Upper lobe of left lung (tissue), 6 donors: ENCODE results near the gene B3GNT3. TPM values are rescaled to one million over a fixed set of nuclear protein-coding genes. Genes with fewer than 3 reads are reported as not detected.
A peak's percentile ranks its signal among the peaks of the same experiment; 100 is the strongest.

ENCODE experiments used
- ATAC-seq, 2 donors: fragments of 200-7000 bp; cut with Tn5 transposase; one replicate each; pipeline ENCODE4 v1.9.1; 2022; ENCODE audit warnings: mild to moderate bottlenecking in 2 of 2, moderate library complexity in 2 of 2; ENCODE audit not compliant: low FRiP score in 2 of 2
- DNase-seq, 2 donors: peaks; one replicate each; pipeline ENCODE4 v3.0.0-alpha.2; 2019 to 2020
- H3K27ac ChIP-seq, 4 donors: fragments of 200-600 bp; sonication (generic); one replicate each; pipeline ENCODE4 v1.5.1; 2016 to 2019
- H3K27me3 ChIP-seq, 4 donors: fragments of 200-600 bp; sonication (generic); one replicate each; pipeline ENCODE4 v1.5.1; 2017 to 2019
- H3K36me3 ChIP-seq, 4 donors: fragments of 200-600 bp; sonication (generic); one replicate each; pipeline ENCODE4 v1.5.1; 2016 to 2019
- H3K4me1 ChIP-seq, 4 donors: fragments of 200-600 bp; sonication (generic); one replicate each; pipeline ENCODE4 v1.5.1; 2018 to 2019
- H3K4me3 ChIP-seq, 4 donors: fragments of 200-600 bp; sonication (generic); one replicate each; pipeline ENCODE4 v1.5.1; 2017 to 2019; ENCODE audit warnings: mild to moderate bottlenecking in 2 of 4, moderate library complexity in 1 of 4
- H3K9me3 ChIP-seq, 4 donors: fragments of 200-600 bp; sonication (generic); one replicate each; pipeline ENCODE4 v1.5.1; 2018 to 2019
- EP300 ChIP-seq, 4 donors: sonication (generic); formaldehyde crosslinking; IDR thresholded peaks; one replicate each; pipeline ENCODE4 v1.5.1; 2017; ENCODE audit warnings: antibody characterized with exemption in 4 of 4, control low read depth in 2 of 4
- POLR2A ChIP-seq, 4 donors: fragments of 450-650 bp; IDR thresholded peaks; one replicate each; pipeline ENCODE4 v1.5.1; 2016 to 2017; ENCODE audit warnings: antibody characterized with exemption in 4 of 4, mild to moderate bottlenecking in 2 of 4
- POLR2AphosphoS5 ChIP-seq, 2 donors: sonication (generic); formaldehyde crosslinking; IDR thresholded peaks; one replicate each; pipeline ENCODE4 v1.5.1; 2017; ENCODE audit warnings: antibody characterized with exemption in 2 of 2
- WGBS, 2 donors: methylation state at CpG; one replicate each; pipeline ENCODE4 v1.1.5; 2017 to 2018; 5-methylcytosine and 5-hydroxymethylcytosine counted together
- small RNA-seq, 4 donors: library from RNA; depleted of rRNA; stranded (forward); fragments of <200 nt; gene quantifications; one replicate each; pipeline ENCODE3, GENCODE V24; 2016
- total RNA-seq, 6 donors: library from RNA; depleted of rRNA in 4 of 6; stranded (reverse); fragments of >200 nt in 4 of 6; gene quantifications; one replicate each; pipeline versions ENCODE4 v1.1.0 to v1.2.1, GENCODE V29; 2016 to 2021
- TF ChIP-seq, protein P1 (sequence below), 6 experiments: fragments of 450-650 bp in 4 of 6; fragments of 200-600 bp in 2 of 6; sonication (generic) in 2 of 6; IDR thresholded peaks; one replicate each; pipeline ENCODE4 v1.5.1; 2016 to 2019; ENCODE audit warnings: antibody characterized with exemption in 6 of 6
- donor health status: DM: no; HTN: no; CAD: no; lungs with moderate emphysema.
- donor health status: DM: no; HTN: yes; CAD: no; lungs with severe emphysema.

Gene B3GNT3
- total RNA-seq, 6 donors from 2014 or later, result 1.0 to 8.8 (median 2.5) TPM; not detected in 1

GRCh38 chr19:17860331-17860992, 65.5 kb downstream of the B3GNT3 start:
- WGBS, 2 donors, result 1 to 2% methylated on average over 18 to 22 of the region's 22 CpGs
- Histone ChIP-seq H3K4me3 (peak overlapping the region; percentile 87 to 100 (median 94)), H3K27ac (peak overlapping the region; percentile 84 to 92 (median 88)), H3K27me3 (no peaks in the 10 kb centered on the region), H3K36me3 (peaks cover 20 to 44% (median 38%) of the 10 kb centered on the region in 4 donors), H3K4me1 (peaks cover 16 to 39% (median 25%) of the 10 kb centered on the region in 4 donors), H3K9me3 (no peaks in the 10 kb centered on the region)
- ATAC-seq, result no peak
- TF ChIP-seq EP300 (IDR thresholded peaks at IDR 0.05), result no peak
- no peak for TF ChIP-seq POLR2A (IDR thresholded peaks at IDR 0.05)
- TF ChIP-seq, protein P1, sequence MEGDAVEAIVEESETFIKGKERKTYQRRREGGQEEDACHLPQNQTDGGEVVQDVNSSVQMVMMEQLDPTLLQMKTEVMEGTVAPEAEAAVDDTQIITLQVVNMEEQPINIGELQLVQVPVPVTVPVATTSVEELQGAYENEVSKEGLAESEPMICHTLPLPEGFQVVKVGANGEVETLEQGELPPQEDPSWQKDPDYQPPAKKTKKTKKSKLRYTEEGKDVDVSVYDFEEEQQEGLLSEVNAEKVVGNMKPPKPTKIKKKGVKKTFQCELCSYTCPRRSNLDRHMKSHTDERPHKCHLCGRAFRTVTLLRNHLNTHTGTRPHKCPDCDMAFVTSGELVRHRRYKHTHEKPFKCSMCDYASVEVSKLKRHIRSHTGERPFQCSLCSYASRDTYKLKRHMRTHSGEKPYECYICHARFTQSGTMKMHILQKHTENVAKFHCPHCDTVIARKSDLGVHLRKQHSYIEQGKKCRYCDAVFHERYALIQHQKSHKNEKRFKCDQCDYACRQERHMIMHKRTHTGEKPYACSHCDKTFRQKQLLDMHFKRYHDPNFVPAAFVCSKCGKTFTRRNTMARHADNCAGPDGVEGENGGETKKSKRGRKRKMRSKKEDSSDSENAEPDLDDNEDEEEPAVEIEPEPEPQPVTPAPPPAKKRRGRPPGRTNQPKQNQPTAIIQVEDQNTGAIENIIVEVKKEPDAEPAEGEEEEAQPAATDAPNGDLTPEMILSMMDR (IDR thresholded peaks at IDR 0.05), result no peak
- TF ChIP-seq POLR2AphosphoS5 (IDR thresholded peaks at IDR 0.05), result no peak
- no peak for DNase-seq

DNA sequence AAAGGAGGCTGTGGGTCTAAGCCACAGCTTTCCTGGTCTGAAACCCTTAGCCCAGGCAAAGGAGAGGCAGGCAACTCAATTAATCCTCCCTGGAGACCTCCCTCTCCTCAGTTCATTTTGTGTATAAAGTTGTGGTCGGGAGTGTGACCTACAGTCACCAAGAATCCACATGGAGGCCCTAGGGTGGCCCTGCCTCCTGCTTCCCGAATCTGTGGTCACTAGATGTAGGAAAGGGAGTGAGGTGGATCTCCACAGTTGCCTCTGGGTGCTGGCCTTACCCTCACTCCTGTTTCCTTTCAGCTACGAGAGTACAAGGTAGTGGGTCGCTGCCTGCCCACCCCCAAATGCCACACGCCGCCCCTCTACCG, 66.0 kb downstream of the B3GNT3 start:
- H3K4me3 ChIP-seq, result peak overlapping the region; percentile 87 to 100 (median 94)
- peaks cover 16 to 35% (median 25%) of the 10 kb centered on the region in 4 donors for H3K4me1 ChIP-seq
- 46 to 49% methylated on average over 7 of the region's 7 CpGs for WGBS, 2 donors
- ATAC-seq, result no peak
- TF ChIP-seq EP300 (IDR thresholded peaks at IDR 0.05), result no peak
- TF ChIP-seq POLR2A (IDR thresholded peaks at IDR 0.05), result no peak
- no peak for TF ChIP-seq POLR2AphosphoS5 (IDR thresholded peaks at IDR 0.05)
- TF ChIP-seq, protein P1 (IDR thresholded peaks at IDR 0.05), result no peak
- peak overlapping the region in 2 of 4 donors; percentile 89 to 92 for H3K27ac ChIP-seq
- no peaks in the 10 kb centered on the region for H3K9me3 ChIP-seq
- peaks cover 20 to 48% (median 38%) of the 10 kb centered on the region in 4 donors for H3K36me3 ChIP-seq
- H3K27me3 ChIP-seq, result no peaks in the 10 kb centered on the region
- DNase-seq, result no peak

DNA sequence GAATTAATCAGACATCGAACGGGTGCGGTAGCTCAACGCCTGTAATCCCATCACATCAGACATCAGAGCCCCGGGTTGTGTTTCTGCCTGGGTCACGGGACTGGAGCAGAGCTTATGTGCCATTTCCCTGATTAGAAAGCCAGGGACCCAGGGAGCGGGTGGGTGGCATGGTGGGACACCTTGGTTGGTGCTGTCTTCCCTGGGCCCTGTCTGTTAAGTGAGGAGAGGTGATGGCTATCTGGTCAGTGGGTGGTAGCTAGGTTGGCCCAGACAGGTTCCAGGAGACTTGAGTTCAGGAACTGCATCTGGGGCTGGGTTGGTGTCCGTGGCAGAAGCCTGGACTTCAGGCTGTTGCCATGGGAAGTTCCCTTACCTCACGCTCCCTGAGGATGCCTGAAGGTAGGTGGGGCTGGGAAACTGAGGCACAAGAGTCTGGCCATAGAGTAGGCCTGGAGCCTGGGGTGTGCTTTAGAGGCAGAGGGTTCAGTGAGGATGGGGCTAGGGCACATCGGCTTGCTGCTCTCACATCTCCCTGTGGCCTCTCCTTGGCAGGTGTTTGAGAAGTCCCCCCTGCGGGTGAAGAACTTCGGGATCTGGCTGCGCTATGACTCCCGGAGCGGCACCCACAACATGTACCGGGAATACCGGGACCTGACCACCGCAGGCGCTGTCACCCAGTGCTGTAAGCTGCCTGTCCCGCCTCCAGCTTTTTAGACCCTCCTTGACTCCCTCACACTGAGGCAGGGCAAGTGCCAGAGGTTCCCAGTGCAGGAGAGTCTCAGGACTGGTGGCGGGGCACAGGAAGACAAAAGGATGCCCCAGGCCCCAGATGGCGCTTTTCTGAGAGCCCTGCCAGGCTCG, 66.8 kb downstream of the B3GNT3 start:
- no peaks in the 10 kb centered on the region for H3K9me3 ChIP-seq
- no peaks in the 10 kb centered on the region for H3K27me3 ChIP-seq
- H3K4me1 ChIP-seq, result peaks cover 16 to 35% (median 26%) of the 10 kb centered on the region in 4 donors
- 84 to 85% methylated on average over 7 to 23 of the region's 23 CpGs for WGBS, 2 donors
- TF ChIP-seq EP300 (IDR thresholded peaks at IDR 0.05) (no peak), POLR2A (IDR thresholded peaks at IDR 0.05) (no peak), POLR2AphosphoS5 (IDR thresholded peaks at IDR 0.05) (no peak)
- TF ChIP-seq, protein P1 (IDR thresholded peaks at IDR 0.05), result no peak
- no peak for DNase-seq
- ATAC-seq, result no peak
- peak overlapping the region in 2 of 4 donors; percentile 88 to 100 for H3K4me3 ChIP-seq
- peaks cover 20 to 48% (median 38%) of the 10 kb centered on the region in 4 donors for H3K36me3 ChIP-seq
- no peak overlapping the region for H3K27ac ChIP-seq

DNA sequence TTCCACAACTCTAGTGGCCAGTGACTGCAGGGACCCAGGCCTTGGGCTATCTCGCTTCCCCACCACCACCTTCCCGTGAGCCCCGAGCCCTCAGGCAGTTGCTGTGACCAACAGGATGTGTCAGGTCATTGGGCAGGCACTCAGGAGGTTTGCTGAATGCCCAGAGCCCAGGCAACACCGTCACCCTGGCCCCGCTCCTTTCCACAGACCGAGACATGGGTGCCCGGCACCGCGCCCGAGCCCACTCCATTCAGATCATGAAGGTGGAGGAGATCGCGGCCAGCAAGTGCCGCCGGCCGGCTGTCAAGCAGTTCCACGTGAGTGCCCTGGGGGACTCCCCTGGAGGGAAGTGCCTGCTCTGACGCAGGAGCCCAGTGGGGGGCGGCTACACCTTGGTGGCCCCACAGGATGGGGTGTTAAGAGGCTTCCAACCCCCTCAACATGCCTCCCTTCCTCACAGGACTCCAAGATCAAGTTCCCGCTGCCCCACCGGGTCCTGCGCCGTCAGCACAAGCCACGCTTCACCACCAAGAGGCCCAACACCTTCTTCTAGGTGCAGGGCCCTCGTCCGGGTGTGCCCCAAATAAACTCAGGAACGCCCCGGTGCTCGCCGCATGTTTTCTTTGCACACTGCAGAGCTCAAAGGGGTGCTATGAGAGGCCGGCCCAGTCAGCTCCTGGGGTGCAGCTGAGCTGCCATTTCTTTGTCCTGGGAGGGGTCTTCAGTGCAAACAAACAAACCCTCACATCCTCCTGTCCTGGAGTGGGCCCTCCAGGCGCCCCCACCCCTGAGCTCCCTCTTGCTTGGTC, 68.0 kb downstream of the B3GNT3 start:
- Histone ChIP-seq H3K4me1 (peaks cover 16 to 35% (median 26%) of the 10 kb centered on the region in 4 donors), H3K27me3 (no peaks in the 10 kb centered on the region), H3K9me3 (no peaks in the 10 kb centered on the region), H3K36me3 (peaks cover 20 to 48% (median 38%) of the 10 kb centered on the region in 4 donors), H3K27ac (peak overlapping the region in 1 of 4 donors; percentile 49), H3K4me3 (no peak overlapping the region)
- peak in 1 of 2 donors; percentile 80 for DNase-seq
- 84 to 88% methylated on average over 11 to 18 of the region's 31 CpGs for WGBS, 2 donors
- no peak for TF ChIP-seq POLR2AphosphoS5 (IDR thresholded peaks at IDR 0.05)
- no peak for ATAC-seq

Small RNA genes lying within 50 kb of the gene (small RNA-seq; reads per million reads assigned to genes)
- gene SNORA68, result 0 reads per million in 4 donors

Other genes starting within 250 kb of the B3GNT3 start
- gene COLGALT1, start 239.5 kb upstream of the B3GNT3 start, total RNA-seq, result 100 to 1,000 TPM in 4 of 6 donors, 10 to 100 TPM in 2; 58.3 to 151 (median 116) TPM
- gene UNC13A, start 106.8 kb upstream of the B3GNT3 start, total RNA-seq, result under 1 TPM in 5 of 6 donors, not detected in 1; under 0.01 to 0.54 (median 0.33) TPM
- 10 to 100 TPM; 23.6 to 87.9 (median 63.7) TPM for gene MAP1S, start 75.7 kb upstream of the B3GNT3 start, total RNA-seq
- 10 to 100 TPM in 2 of 6 donors, 1 to 10 TPM in 4; 1.9 to 19.9 (median 8.7) TPM for gene FCHO1, start 43.7 kb upstream of the B3GNT3 start, total RNA-seq
- under 1 TPM in 1 of 6 donors, not detected in 5; 0.57 TPM for gene INSL3, start 26.4 kb downstream of the B3GNT3 start, total RNA-seq
- 10 to 100 TPM; 11.0 to 25.1 (median 12.8) TPM for gene JAK3, start 52.8 kb downstream of the B3GNT3 start, total RNA-seq
- gene RPL18A, start 64.8 kb downstream of the B3GNT3 start, total RNA-seq, result 1,000 to 10,000 TPM in 3 of 6 donors, 100 to 1,000 TPM in 3; 705 to 1,655 (median 1,002) TPM
- gene SLC5A5, start 76.8 kb downstream of the B3GNT3 start, total RNA-seq, result under 1 TPM in 2 of 6 donors, not detected in 4; under 0.01 to 0.15 TPM
- 10 to 100 TPM; 50.2 to 83.3 (median 62.1) TPM for gene CCDC124, start 137.9 kb downstream of the B3GNT3 start, total RNA-seq
- under 1 TPM in 2 of 6 donors, not detected in 4; 0.34 to 0.37 TPM for gene KCNN1, start 172.0 kb downstream of the B3GNT3 start, total RNA-seq
- gene ARRDC2, start 213.0 kb downstream of the B3GNT3 start, total RNA-seq, result 100 to 1,000 TPM in 2 of 6 donors, 10 to 100 TPM in 4; 53.6 to 253 (median 78.8) TPM